AG04450 (cell line): ENCODE results near the gene UPP1. TPM values are rescaled to one million over a fixed set of nuclear protein-coding genes. Genes with fewer than 3 reads are reported as not detected.

Source experiments
- CTCF ChIA-PET: fragments of 300-600, 350-600 bp; formaldehyde crosslinking; extraction: SDS; loops from one replicate; lab custom pipeline; 2022; ENCODE audit warnings: antibody characterized with exemption, inconsistent platforms; lab: Charles Lee
- POLR2A ChIA-PET: fragments of 350-600 bp; formaldehyde crosslinking; extraction: SDS; loops from one replicate; lab custom pipeline; 2021; ENCODE audit warnings: antibody characterized with exemption, inconsistent platforms; lab: Yijun Ruan, JAX
- DNase-seq: peaks from one replicate; pipeline ENCODE4 v3.0.0-alpha.2; 2011; ENCODE audit warnings: low read depth, low spot score
- H3K27ac ChIP-seq: one replicate; pipeline ENCODE4 v1.5.1; 2012; ENCODE audit warnings: low read depth, low read length, control low read depth
- H3K27me3 ChIP-seq: one replicate; pipeline ENCODE4 v1.6.0; 2012; ENCODE audit warnings: low read length; ENCODE audit not compliant: control insufficient read depth, insufficient read depth
- H3K4me3 ChIP-seq: 2 replicates; pipeline ENCODE4 v1.5.1; 2011; ENCODE audit warnings: mild to moderate bottlenecking, low read depth, low read length, control low read depth
- H3K9me3 ChIP-seq: 2 replicates; pipeline ENCODE4 v1.5.1; 2012; ENCODE audit warnings: low read length; ENCODE audit not compliant: control insufficient read depth, insufficient read depth
- polyA plus RNA-seq: library from polyadenylated mRNA; depleted of rRNA; stranded (reverse); fragments of >200 nt; gene quantifications from 2 replicates; pipeline ENCODE4 v1.2.3, GENCODE V29; 2011
- TF ChIP-seq, protein P1 (sequence below): IDR thresholded peaks from 2 replicates; pipeline ENCODE4 v1.5.1; 2011; ENCODE audit warnings: low read depth, low read length, control low read depth, inconsistent platforms

Gene UPP1
- polyA plus RNA-seq, 1 experiment, result 7.9 TPM

DNA sequence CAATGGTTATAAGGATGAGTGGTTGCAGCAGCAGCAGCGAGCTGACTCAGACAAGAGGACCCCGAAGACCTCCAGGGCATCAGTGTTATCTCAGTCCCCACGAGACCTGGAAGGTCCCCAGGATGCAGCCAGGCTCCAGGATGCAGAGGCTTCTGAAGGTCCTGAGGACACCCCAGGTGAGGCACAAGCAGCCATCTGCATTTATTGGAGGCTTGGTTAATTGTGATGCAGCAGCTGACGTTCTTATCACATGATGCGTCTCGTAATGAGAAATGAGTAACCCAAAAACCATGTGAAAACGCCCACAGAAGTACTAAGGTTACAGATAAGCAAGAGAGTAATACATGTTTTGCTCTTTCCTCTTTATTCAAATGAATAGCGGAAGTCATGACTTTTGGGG lies 36.3 kb upstream of the UPP1 start:
- H3K9me3 ChIP-seq, result no peaks in the 10 kb centered on the region
- TF ChIP-seq, protein P1, sequence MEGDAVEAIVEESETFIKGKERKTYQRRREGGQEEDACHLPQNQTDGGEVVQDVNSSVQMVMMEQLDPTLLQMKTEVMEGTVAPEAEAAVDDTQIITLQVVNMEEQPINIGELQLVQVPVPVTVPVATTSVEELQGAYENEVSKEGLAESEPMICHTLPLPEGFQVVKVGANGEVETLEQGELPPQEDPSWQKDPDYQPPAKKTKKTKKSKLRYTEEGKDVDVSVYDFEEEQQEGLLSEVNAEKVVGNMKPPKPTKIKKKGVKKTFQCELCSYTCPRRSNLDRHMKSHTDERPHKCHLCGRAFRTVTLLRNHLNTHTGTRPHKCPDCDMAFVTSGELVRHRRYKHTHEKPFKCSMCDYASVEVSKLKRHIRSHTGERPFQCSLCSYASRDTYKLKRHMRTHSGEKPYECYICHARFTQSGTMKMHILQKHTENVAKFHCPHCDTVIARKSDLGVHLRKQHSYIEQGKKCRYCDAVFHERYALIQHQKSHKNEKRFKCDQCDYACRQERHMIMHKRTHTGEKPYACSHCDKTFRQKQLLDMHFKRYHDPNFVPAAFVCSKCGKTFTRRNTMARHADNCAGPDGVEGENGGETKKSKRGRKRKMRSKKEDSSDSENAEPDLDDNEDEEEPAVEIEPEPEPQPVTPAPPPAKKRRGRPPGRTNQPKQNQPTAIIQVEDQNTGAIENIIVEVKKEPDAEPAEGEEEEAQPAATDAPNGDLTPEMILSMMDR, result no peak
- ChIA-PET POLR2A (no interaction called here), CTCF (interaction anchor here (1.3 kb wide), 1 partner anchor 108 kb away, joined by 3 read pairs; no protein-coding TSS in a partner anchor)
- H3K4me3 ChIP-seq, result no peak overlapping the region
- H3K27me3 ChIP-seq, result no peaks in the 10 kb centered on the region
- H3K27ac ChIP-seq, result no peak overlapping the region
- no peak for DNase-seq

DNA sequence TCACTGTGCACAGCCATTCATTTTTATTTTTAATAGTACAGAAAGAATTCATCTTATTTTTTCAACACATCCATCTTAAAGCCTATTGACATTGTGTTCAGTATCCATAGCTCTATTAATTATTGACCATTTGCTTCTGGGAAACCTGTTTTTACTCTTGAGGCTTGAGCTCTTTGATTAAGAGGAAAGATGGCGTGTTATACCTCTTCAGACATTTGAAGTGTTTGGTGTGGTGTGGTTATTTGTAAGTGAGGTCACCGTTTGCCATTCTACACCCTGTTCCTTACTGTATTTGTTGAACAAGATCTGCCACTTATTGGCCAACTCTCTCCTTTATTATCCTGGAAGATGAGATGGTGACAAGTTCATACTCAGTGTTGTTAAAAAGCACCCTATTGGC lies 35.3 kb upstream of the UPP1 start:
- Histone ChIP-seq H3K4me3 (no peak overlapping the region), H3K27ac (no peak overlapping the region), H3K9me3 (no peaks in the 10 kb centered on the region), H3K27me3 (no peaks in the 10 kb centered on the region)
- TF ChIP-seq, protein P1, result no peak
- ChIA-PET CTCF (interaction anchor here (1.3 kb wide), 1 partner anchor 109 kb away, joined by 3 read pairs; no protein-coding TSS in a partner anchor), POLR2A (no interaction called here)
- no peak for DNase-seq

DNA sequence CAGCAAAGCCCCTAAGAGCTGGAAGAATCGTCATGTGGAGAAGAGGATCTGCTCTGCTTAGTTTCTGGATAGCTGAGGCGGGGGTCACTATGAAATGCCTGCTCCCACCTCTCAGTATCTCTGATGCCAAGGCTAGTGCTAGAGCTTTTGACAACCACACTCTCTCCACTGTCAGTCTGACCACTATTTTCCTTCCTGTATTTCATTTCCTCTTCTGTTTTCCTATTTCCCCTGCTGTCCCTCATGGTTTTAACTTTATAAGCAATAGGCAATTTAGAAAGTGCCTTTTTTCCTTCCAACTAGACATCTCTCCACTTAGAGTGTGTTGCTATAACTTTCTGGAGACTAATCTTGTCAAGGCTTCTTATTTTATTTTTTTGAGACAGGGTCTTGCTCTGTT lies 30.1 kb upstream of the UPP1 start:
- ChIA-PET POLR2A (no interaction called here), CTCF (no interaction called here)
- TF ChIP-seq, protein P1, result no peak
- H3K4me3 ChIP-seq, result no peak overlapping the region
- H3K9me3 ChIP-seq, result no peaks in the 10 kb centered on the region
- no peak overlapping the region for H3K27ac ChIP-seq
- no peaks in the 10 kb centered on the region for H3K27me3 ChIP-seq
- no peak for DNase-seq

DNA sequence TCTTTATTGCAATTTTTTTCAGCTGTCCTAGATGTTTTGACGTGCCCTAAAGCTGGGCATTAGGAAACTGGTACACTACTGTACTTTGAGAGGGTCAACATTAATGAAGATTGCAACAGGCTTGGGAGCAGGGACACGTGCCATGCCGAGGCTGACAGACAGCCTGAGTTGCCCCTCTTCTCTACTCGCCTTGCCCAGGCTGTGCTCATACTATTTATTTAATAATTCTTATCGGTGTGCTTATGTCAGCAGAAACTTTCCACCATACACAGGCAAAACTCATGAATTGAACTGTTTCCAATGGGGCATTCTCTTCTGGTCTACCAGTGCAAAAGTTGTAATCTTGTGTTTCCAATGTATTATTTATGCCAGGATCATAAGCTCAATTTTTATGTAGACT lies 29.4 kb upstream of the UPP1 start:
- TF ChIP-seq, protein P1, result no peak
- CTCF ChIA-PET, result interaction anchor here (0.7 kb wide), 1 partner anchor 17 kb away, joined by 3 read pairs; no protein-coding TSS in a partner anchor
- POLR2A ChIA-PET, result no interaction called here

DNA sequence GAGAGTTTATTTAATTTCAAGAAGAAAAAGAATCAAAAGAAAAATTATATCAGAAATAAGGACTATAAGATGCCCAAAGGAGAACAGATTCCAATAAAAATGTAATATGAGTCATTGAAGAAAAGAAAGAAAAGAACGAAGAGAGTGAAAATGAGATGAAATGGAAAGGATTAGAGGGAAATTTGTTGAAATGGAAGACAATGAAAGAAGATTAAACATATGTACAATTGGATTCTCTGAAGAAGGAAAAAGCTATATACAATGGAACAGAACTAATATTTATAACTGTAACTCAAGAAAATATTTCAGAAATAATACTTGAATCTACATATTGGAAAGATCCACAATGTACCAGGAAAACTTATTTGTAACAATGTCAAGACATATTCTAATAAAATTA lies 25.1 kb upstream of the UPP1 start:
- ChIA-PET POLR2A (no interaction called here), CTCF (interaction anchor here (1.0 kb wide), 1 partner anchor 91 kb away, joined by 4 read pairs; no protein-coding TSS in a partner anchor)
- Histone ChIP-seq H3K27ac (no peak overlapping the region), H3K9me3 (no peaks in the 10 kb centered on the region), H3K27me3 (no peaks in the 10 kb centered on the region), H3K4me3 (no peak overlapping the region)
- DNase-seq, result no peak
- TF ChIP-seq, protein P1, result no peak

More for the DNA sequence above, 29.4 kb upstream of the UPP1 start:
- no peak for DNase-seq
- Histone ChIP-seq H3K27me3 (no peaks in the 10 kb centered on the region), H3K27ac (no peak overlapping the region), H3K9me3 (no peaks in the 10 kb centered on the region), H3K4me3 (no peak overlapping the region)
